Astrocyte of the hippocampus (primary cell): ENCODE measurements around the gene APOB.

Experiments
- DNase-seq: peaks from one replicate; pipeline ENCODE4 v3.0.0; 2011; ENCODE audit warnings: low read depth, low spot score

Gene APOB

DNA sequence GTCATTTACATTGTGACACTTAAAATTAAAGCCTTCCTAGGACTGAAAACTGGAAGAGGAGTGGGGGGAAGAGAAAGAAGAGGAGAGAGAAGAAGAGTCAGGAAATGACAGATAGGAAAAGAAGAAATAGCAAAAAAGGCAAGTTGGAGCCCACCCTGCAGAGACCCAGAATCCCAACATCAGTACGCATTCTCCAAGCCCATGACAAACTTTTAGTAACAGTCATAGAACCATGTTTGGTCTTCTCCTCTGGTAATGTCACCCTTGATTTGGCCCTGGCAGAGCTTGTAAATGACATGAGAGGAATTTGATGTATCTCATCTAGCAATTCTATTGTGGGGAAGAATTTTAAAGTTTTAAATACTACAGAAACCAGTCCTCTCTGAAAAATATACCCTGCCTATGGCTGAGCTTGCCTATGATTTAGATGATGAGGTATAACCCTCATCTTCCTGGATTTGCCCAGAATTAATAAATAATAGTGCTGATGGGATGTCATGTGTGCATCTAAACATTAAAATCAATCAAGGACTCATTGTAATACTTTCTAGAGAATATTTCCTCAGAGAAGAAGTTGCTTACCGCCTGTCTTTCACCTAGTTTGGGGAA is 40.2 kb downstream of the APOB start:
- no peak for DNase-seq

DNA sequence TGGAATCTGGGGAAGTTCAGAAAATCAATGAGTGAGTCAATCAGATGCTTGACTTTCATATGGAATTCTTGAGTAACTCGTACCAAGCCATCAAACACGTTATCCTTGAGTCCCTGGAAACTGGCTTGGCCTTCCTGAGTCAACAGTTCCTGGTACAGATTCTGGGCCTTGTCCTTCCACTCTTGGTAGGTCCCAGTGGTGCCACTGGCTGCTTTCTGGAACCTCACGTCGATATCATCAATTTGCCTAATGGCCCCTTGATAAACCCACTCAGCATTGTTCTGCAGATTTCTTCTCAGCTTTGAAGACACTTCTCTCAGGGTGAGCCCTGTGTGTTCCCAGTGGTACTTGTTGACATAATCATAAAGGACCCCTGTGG is 41.1 kb downstream of the APOB start:
- DNase-seq = no peak

DNA sequence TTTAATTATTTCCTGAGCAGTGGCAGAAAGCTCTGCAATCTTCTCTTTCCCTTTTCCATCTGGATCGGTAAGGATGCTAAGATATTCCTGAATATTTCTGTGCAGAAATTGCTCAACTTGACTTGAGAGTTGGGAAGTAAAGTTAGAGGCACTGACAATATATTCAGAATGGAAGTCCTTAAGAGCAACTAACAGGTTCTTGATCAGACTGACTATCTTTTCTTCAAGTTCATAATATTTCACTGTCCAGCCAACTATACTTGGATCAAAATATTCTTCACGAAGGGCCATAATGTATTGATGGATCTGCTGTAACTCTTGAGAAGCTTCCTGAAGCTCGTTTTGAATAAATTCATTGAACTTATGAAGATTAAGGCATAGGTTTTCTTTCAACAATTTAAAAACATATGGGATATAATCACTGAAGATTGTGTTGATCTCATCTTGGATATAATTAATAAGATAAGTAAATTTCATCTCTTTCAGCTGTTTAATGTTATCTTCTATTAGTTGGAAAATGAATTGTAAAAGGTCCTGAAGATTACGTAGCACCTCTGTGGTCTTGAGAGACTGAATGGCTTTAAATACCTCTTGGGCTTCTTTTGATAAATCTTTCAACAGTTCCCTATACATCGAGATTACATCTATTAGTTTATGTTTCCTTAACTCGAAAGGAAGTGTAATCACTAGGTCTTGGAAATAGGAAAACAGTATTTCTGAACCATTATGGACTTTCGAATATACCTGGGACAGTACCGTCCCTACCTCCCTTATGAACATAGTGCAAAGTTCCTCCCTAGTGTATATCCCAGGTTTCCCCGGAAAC is 41.7 kb downstream of the APOB start:
- no peak for DNase-seq

DNA sequence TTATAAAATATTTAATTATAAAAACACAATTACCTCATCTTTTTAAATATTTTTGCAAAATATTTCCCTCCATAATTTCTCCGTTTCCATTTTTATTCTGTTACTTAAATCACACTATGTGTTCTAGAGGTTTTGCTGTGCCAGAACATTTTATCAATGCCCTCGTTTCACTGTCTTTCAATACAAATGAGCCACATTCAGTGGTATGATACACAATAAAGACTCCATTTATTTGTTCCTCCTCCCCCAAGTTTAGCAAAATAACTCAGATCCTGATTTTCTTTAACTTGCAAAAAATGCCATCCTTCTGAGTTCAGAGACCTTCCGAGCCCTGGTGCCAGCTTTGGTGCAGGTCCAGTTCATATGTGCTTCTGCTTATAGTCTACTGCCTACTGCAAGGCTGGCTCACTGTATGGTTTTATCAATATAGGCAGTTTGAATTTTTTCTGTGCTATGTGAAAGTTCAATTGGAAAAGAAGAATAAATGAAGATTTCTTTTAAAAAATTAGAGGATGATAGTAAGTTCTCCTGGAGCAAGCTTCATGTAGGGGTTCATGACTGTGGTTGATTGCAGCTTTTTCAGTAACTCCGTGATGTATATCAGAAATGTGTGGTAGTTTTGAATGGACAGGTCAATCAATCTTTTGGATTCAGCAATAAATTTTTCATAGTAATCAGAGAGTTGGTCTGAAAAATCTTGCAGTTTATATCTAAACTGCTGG is 42.5 kb downstream of the APOB start:
- DNase-seq = no peak

- DNase-seq = no peak
Observed at GRCh38 chr2:20999906-21000645, 43.8 kb downstream of the APOB start.

DNA sequence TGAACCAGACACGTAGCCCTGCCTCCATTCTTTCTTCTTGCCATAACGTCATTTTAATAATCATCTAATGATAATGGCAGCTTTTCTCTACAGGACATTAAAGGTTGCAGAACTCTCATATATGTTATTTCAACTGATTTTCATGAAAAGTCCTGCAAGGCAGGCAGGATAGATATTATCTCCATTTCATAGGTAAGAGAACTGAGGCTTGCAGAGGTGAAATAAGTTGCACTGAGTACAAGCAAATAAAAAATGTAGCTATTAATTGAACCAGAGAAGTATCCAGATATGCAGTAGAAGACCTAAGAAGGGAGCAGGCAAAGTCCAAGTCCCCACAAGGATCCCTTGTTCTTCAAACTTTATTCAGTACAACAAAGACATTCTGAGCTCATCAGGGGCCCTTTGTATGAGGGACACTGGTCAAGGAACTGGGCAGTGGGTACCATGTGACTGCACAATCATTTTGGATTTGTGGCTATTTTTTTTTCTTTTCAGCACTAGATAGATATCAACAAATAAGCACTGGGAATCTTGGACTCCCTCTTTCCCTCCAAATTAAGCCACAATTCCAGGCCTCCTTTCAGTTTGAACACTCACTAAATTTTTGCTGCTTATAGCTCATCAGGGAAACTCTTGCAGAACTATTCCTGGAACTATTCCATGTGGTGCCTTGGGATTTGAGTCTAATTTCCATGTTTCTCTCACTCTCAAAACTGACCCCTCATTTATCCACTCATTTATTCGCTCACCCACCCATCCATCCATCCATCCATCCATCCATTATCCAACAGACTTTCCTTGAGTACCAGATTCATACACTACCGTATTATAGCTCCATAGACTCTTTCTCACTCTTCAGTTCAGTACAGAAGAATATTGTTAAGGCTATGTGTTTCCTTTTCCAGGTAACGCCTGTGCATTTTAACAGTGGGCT is 44.6 kb downstream of the APOB start:
- no peak for DNase-seq

GRCh38 chr2:20997953-20998722 is 45.7 kb downstream of the APOB start:
- no peak for DNase-seq

- DNase-seq = no peak
Observed at GRCh38 chr2:20994130-20994529, 49.7 kb downstream of the APOB start.

- peak; percentile 44 for DNase-seq
Observed at GRCh38 chr2:20992201-20992711, 51.6 kb downstream of the APOB start.

- no peak for DNase-seq
Observed at GRCh38 chr2:20990442-20991430, 53.1 kb downstream of the APOB start.

DNA sequence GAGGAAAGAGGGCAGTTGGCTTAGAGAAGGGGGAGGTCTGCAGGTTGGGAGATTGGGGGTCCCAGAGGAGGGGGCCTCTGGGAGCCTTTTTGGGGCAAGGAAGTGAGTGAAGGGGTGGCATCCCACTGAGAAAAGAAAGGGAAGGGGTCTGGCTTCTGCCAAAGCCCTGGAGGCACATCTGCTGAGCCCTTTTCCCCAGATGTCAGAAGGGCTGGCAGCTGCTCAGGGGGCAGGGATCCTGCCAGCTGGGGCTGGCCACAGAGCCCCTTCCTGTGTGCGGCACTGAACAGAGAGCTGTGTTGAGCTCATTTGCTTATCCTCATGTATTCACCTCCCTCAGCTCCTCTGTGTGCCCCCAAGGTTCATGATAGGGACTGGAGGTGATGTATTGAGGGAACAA is 54.5 kb downstream of the APOB start:
- DNase-seq = no peak

DNA sequence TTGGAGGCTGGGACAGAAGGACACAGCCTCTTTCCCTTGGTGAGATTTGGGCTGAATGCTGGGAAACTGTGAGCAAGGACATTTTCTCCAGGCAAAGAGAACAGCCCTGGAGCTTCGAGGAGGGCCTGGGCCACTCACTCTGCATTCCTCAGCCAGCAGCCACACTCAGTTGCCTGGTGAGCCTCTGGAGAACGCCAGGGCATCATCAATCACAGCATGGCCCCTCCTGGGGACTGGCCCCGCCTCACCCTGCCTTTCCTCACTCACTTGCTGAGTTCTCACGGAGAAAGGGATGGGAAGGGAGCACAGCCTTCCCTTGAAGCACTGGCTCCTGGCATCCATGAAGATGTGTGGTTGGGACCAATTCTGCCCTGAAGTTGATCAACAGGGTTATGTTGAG is 55.0 kb downstream of the APOB start:
- no peak for DNase-seq

DNA sequence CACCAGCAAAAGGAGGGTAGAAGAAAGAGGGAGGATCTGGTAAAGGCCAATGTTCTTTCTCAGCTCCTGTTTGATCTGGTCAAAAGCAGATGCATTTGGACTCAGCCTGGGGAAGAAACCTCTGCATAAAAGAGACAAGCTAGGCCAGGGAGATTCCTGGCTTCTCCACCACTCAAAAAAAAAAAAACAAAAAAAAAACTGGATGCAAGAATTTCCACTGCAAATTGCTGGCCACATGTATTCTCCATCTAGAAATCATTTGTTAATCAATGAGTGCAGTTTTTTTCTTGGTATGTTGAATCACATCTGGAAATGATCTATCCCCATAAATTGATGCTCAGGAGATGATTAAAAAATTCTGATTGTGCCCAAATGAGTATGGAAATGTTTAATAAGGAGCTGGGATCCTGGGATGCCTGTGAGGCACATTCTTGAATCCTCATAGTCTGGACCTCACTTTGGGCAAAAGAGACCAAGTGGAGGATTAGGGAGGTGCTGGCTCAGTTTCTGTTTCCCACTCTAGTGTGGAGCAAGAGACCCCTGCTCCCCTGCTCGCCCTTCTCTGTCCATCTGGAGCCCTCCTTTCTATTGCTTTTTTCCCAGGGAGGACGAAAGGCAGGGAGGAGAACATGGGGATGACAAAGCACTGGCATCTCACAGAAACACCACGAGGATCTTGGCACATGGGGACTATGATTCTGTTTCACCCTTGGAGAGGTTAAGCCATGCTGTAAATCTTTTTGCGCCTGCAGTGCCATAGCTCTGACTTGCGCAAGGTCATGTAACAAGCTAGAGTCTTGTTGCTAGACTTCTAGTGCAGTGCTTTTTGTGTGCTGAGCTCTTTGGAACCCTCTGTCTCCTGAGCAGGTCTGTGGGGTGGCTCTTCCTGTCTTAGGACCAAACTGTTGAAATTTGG is 57.6 kb downstream of the APOB start:
- no peak for DNase-seq

GRCh38 chr2:20985062-20985461 is 58.8 kb downstream of the APOB start:
- no peak for DNase-seq

DNA sequence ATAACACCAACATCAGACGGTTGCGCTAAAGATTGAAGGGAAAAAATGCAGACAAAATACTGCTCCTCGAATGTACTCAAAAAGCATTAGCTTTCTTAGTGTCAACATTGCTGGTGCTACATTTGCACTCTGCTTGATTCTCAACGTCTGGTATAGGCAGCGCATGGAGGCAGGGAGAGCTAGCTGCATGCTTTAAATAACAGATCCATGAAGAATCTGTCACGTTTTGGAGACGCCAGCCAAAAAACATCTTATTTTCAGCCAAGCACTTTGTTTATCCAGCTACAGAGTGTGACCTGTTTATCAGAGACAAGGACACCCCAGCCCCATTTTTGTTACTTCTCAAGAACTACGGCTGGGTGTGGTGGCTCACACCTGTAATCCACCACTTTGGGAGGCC is 59.5 kb downstream of the APOB start:
- DNase-seq = no peak

DNA sequence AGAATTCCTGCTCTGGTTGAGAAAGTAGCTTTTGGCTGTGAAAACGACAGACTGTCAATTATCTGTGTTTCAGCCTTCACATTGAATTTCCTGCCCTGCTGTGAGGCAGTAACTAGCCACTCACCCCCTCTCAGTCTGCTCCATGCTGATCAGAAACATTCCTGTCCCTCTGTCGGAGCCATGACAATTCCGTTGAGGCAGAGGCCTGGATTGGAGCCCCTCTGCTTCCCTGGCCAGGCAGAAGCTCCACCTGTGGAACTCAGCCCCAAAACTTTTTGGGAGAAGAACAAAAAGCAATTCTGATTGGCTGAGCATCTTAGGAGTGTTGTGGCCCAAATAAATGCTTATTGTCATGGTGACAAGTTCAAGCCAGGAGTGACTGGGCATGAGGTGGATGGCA is 60.0 kb downstream of the APOB start:
- DNase-seq = no peak

DNA sequence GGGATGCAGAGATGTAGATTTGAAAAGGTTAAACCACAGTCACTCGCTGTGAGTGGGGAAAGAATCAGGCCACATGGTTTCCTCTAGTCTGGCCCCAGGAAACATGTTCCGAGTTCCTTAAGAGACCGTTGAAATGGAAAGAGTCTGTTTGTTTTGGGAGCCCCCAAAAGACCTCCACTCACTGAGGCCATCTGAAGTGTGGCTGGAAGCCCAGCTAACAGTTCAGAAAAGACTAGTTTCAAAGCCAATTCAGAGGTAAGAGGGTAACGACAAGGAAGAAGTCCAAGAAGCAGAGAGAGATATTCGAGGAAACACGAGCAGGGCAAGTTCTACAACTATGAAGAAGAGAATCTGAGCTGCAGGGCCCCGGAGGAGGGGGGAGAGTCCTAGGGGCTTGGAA is 61.0 kb downstream of the APOB start:
- DNase-seq = no peak
